NT2/D1 (cell line): ENCODE data around the gene FAM89B.

Experiments used
- DNase-seq: peaks from one replicate; pipeline ENCODE4 v3.0.0-alpha.2; 2011; ENCODE audit warnings: low read depth, low spot score
- H3K27me3 ChIP-seq: 2 replicates; pipeline ENCODE4 v1.6.0; 2011; ENCODE audit warnings: mild to moderate bottlenecking; ENCODE audit not compliant: insufficient read length, insufficient read depth
- H3K36me3 ChIP-seq: 2 replicates; pipeline ENCODE4 v1.6.1; 2011; ENCODE audit warnings: mild to moderate bottlenecking, low read length, mixed read lengths; ENCODE audit not compliant: insufficient read depth, insufficient read length
- H3K4me1 ChIP-seq: 2 replicates; pipeline ENCODE4 v1.5.1; 2011; ENCODE audit not compliant: insufficient read depth, insufficient read length
- H3K4me3 ChIP-seq: 2 replicates; pipeline ENCODE4 v1.5.1; 2011; ENCODE audit warnings: low read depth; ENCODE audit not compliant: insufficient read length
- H3K9ac ChIP-seq: 2 replicates; pipeline ENCODE4 v1.6.0; 2011; ENCODE audit warnings: low read depth; ENCODE audit not compliant: insufficient read length
- H3K9me3 ChIP-seq: 2 replicates; pipeline ENCODE4 v1.5.1; 2011; ENCODE audit warnings: mild to moderate bottlenecking, low read length; ENCODE audit not compliant: insufficient read depth
- SUZ12 ChIP-seq: IDR thresholded peaks from 2 replicates; pipeline ENCODE4 v1.6.1; 2011; ENCODE audit not compliant: insufficient read length, insufficient read depth; ENCODE audit errors: extremely low read depth
- YY1 ChIP-seq: IDR thresholded peaks from 2 replicates; pipeline ENCODE4 v1.6.1; 2011; ENCODE audit not compliant: insufficient read length, insufficient read depth
- ZNF274 ChIP-seq: IDR thresholded peaks from 2 replicates; pipeline ENCODE4 v1.6.1; 2011; ENCODE audit warnings: mild to moderate bottlenecking, low read depth, low read length

Gene FAM89B

DNA sequence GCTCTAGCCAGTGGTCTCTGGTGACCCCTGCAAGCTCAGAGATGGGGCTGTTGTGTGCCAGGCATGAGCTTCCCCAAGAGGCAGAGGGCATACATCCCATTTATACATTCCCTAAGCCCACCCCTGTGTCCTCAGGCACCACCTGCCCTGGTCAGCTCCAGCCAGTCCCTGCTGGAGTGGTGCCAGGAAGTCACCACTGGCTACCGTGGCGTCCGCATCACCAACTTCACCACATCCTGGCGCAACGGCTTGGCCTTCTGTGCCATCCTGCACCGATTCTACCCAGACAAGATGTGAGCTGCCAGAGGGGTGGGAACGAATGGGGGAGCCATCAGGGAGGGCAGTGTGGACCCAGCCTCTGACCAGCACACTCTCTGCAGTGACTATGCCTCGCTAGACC is 11.8 kb downstream of the FAM89B start:
- TF ChIP-seq YY1, result no peak
- TF ChIP-seq ZNF274, result no peak
- no peak for TF ChIP-seq SUZ12
- Histone ChIP-seq H3K4me1 (peaks cover 21% of the 10 kb centered on the region), H3K27me3 (no peaks in the 10 kb centered on the region), H3K9me3 (no peaks in the 10 kb centered on the region), H3K4me3 (no peak overlapping the region), H3K9ac (no peak overlapping the region), H3K36me3 (peaks cover 50% of the 10 kb centered on the region)
- DNase-seq, result no peak

DNA sequence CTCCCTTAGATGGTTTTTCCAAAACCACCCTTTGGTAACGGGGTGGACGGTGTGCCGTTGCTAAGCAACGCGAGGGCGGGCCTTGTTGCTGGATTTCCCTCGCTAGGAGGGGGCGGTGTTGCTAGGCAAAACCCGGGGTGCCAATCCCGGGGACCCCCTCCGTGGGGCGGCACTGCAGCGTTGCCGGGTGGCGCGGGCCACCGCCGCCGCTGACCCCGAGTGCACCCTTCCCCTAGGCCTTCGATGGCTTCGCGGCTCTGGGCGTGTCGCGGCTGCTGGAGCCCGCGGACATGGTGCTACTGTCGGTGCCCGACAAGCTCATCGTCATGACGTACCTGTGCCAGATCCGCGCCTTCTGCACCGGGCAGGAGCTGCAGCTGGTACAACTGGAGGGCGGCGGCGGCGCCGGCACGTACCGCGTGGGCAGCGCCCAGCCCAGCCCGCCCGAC is 12.4 kb downstream of the FAM89B start:
- Histone ChIP-seq H3K9ac (no peak overlapping the region), H3K4me3 (no peak overlapping the region), H3K27me3 (no peaks in the 10 kb centered on the region), H3K4me1 (peaks cover 23% of the 10 kb centered on the region), H3K9me3 (no peaks in the 10 kb centered on the region), H3K36me3 (peaks cover 44% of the 10 kb centered on the region)
- TF ChIP-seq ZNF274 (no peak), SUZ12 (no peak), YY1 (no peak)
- no peak for DNase-seq

DNA sequence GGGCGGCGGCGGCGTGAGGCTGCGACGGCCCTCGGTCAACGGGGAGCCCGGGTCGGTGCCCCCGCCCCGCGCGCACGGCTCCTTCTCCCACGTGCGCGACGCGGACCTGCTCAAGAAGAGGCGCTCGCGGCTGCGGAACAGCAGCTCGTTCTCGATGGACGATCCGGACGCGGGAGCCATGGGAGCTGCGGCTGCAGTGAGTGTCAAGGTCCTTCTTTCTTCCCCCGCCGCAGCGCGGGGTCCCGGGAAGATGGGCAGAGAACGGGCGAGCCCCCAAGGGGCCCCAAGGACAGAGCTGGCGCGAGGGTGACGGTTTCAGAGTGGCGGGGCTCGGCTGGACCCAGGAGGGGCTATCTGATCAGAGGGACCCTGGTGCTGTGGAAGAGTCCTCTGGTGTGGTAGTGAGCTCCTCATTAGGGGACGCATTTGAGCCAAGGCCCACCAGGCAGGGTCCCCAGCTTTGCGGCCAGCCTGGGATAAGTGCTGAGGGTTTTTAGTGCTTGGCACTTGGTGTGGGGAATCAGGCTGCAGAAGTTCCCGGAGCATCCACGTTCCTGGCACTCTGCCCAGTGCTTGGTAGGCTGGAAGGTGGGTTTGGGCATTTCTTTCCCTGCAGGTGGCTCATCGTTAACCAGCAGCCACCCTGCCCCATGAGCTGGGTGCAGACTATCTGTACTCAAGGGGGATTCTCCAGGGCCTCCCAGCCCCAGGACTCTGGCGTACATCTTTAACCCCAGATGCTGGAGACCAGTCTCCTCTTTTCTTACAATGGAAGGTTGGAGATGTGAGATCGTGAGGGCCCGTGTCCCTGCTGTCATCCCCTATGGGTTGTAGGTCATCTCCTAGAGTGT is 13.3 kb downstream of the FAM89B start:
- H3K4me3 ChIP-seq, result no peak overlapping the region
- DNase-seq, result no peak
- H3K9ac ChIP-seq, result peak overlapping the region; percentile 33

DNA sequence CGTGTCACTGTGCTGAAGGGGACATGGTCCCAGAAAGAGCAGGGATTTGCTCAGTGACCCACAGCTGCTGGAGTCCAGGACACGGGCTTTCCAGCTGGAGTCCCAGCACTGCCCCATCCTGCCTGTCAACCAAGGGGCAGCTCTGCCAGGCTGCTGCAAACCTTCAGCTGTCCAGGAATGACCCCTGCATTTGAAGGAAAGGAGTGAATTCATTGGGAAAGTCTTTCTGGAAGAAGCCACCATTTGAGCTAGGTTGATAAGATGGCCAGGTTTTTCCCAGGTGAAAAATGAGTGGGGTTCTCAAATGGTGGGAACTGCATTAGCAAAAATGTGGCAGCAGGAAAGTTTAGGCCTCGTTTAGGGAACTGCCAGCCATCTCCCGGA is 13.9 kb downstream of the FAM89B start:
- H3K4me3 ChIP-seq, result no peak overlapping the region
- H3K27me3 ChIP-seq, result no peaks in the 10 kb centered on the region
- no peak for TF ChIP-seq SUZ12
- H3K4me1 ChIP-seq, result peaks cover 28% of the 10 kb centered on the region
- DNase-seq, result no peak
- no peaks in the 10 kb centered on the region for H3K9me3 ChIP-seq
- peaks cover 38% of the 10 kb centered on the region for H3K36me3 ChIP-seq
- H3K9ac ChIP-seq, result peak overlapping the region; percentile 75

More for the DNA sequence above, 13.3 kb downstream of the FAM89B start:
- Histone ChIP-seq H3K27me3 (no peaks in the 10 kb centered on the region), H3K4me1 (peaks cover 27% of the 10 kb centered on the region), H3K36me3 (peaks cover 43% of the 10 kb centered on the region), H3K9me3 (no peaks in the 10 kb centered on the region)
- TF ChIP-seq ZNF274 (no peak), SUZ12 (no peak), YY1 (no peak)

DNA sequence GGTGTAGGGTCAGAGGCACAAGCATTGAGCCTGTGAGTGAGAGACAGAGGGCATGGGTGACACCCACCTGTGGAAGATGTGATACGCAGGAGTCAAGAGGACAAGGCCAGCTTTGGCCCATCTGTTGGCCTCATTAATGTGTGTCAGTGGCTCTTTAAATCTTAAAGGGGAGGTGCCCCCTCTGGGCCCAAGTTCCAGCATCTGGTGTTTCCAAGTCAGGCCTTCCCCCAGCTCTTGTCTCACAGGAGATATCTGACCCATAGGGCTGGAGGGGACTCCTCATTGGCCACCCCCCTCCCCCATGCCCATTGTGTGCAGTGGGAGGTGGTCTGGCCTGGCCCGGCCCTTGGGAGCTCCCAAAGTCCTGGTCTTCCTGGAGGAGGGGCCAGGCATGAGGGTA is 14.3 kb downstream of the FAM89B start:
- H3K9me3 ChIP-seq, result no peaks in the 10 kb centered on the region
- no peak overlapping the region for H3K4me3 ChIP-seq
- TF ChIP-seq ZNF274 (no peak), SUZ12 (no peak), YY1 (no peak)
- DNase-seq, result peak; percentile 64
- H3K36me3 ChIP-seq, result peaks cover 34% of the 10 kb centered on the region
- peaks cover 30% of the 10 kb centered on the region for H3K4me1 ChIP-seq
- H3K27me3 ChIP-seq, result no peaks in the 10 kb centered on the region
- H3K9ac ChIP-seq, result peak overlapping the region; percentile 75

DNA sequence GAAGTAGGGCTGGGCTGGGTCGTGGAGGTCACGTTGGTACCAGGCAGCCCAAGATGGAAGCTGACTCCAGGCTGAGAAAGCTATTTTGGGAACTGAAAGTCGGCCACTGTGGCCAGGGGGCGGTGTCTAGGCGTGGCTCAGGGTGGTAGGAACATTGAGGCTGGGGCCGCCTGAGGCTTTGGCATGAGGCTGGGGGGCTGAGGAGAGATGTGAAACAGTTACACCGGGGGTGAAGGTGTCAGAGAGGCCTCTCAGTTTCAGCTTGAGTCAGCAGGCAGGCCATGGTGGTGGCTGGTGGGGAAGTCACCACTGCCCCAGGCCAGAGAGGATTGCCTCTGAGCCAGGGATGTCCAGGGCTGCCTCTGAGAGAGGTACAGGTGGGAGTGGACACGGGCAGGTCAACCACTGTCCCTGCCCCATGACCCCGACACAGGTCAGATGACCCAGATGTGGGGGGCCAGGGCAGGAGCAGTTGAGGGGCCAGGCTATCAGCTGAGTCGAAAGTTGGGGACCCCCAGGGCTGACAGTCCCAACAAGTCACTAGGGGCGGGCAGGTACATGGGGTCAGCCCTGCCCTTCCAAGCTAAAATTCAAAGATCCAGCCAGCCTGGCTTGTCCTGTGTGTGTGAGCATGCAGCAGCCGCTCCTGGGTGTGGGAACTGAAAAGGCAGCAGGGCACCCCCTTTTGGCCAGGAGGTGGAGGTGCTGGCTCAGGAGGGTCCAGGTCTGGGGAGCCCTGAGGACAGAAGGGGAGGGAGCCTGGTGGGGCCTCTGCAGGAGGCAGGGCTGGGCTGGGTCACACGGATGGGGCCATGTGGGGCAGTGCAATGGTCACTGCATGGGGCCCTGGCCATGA is 16.1 kb downstream of the FAM89B start:
- H3K4me1 ChIP-seq, result peaks cover 40% of the 10 kb centered on the region
- TF ChIP-seq SUZ12, result no peak
- H3K27me3 ChIP-seq, result peaks cover 5% of the 10 kb centered on the region
- H3K9ac ChIP-seq, result peak overlapping the region; percentile 23
- peaks cover 30% of the 10 kb centered on the region for H3K36me3 ChIP-seq
- H3K4me3 ChIP-seq, result no peak overlapping the region
- DNase-seq, result peak; percentile 48
- H3K9me3 ChIP-seq, result no peaks in the 10 kb centered on the region
